BLaER1 (cell line): ENCODE results near the gene ACAD8.

Source experiments
- H3K27ac ChIP-seq: shearing (Covaris generic); formaldehyde crosslinking; 2 replicates; pipeline ENCODE4 v1.8.1; 2022
- H3K27me3 ChIP-seq: shearing (Covaris generic); formaldehyde crosslinking; 2 replicates; pipeline ENCODE4 v1.8.1; 2022
- H3K36me3 ChIP-seq: shearing (Covaris generic); formaldehyde crosslinking; 2 replicates; pipeline ENCODE4 v1.8.1; 2022
- H3K4me1 ChIP-seq: shearing (Covaris generic); formaldehyde crosslinking; 2 replicates; pipeline ENCODE4 v1.8.1; 2022
- H3K4me2 ChIP-seq: shearing (Covaris generic); formaldehyde crosslinking; 2 replicates; pipeline ENCODE4 v1.8.1; 2022
- H3K4me3 ChIP-seq: shearing (Covaris generic); formaldehyde crosslinking; 2 replicates; pipeline ENCODE4 v1.8.1; 2022
- H3K9ac ChIP-seq: shearing (Covaris generic); formaldehyde crosslinking; 2 replicates; pipeline ENCODE4 v1.8.1; 2022
- H3K9me3 ChIP-seq: shearing (Covaris generic); formaldehyde crosslinking; 2 replicates; pipeline ENCODE4 v1.8.1; 2022
- H4K20me1 ChIP-seq: shearing (Covaris generic); formaldehyde crosslinking; 2 replicates; pipeline ENCODE4 v1.8.1; 2022
- Cebpa-rat ChIP-seq: shearing (Covaris generic); IDR thresholded peaks from 2 replicates; pipeline ENCODE4 v1.8.1; 2022

The ACAD8 gene

GRCh38 chr11:134224710-134225664 is 28.4 kb upstream of the ACAD8 start:
- peak overlapping the region; percentile 97 for H3K4me2 ChIP-seq
- H3K4me1 ChIP-seq, result peaks cover 71% of the 10 kb centered on the region
- peak overlapping the region; percentile 91 for H3K4me3 ChIP-seq
- TF ChIP-seq Cebpa-rat, result no peak
- H3K36me3 ChIP-seq, result peaks cover 7% of the 10 kb centered on the region
- H3K9ac ChIP-seq, result peak overlapping the region; percentile 83
- H3K27ac ChIP-seq, result peak overlapping the region; percentile 73
- peaks cover 84% of the 10 kb centered on the region for H4K20me1 ChIP-seq
- peaks cover 29% of the 10 kb centered on the region for H3K27me3 ChIP-seq
- no peaks in the 10 kb centered on the region for H3K9me3 ChIP-seq

DNA sequence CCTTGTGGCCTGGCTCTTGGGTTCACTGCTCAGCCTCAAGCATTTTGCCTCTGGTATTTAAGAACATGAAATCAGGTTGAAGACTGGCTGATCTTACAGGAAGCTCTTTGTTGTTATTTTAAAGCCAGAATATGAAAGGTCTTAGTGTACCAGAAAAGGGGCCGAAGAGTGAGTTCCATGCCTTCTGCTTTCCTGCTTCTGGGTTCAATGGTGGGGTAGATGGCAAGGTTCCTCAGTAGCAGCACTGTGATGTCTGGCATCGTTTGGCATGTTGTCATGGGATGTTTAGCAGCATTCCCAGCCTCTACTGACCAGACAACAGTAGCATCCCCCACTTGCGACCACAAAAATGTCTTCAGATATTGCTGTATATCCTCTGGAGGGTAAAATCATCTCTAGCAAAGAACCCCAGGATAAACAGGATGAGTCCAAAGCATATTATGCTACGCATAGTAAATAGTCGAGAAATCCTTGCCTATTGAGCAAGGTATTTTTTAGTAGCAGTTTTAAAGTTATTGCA is 26.5 kb upstream of the ACAD8 start:
- Histone ChIP-seq H3K9me3 (no peaks in the 10 kb centered on the region), H3K27ac (no peak overlapping the region), H3K4me1 (peaks cover 81% of the 10 kb centered on the region), H4K20me1 (peaks cover 84% of the 10 kb centered on the region), H3K4me3 (peak overlapping the region; percentile 91), H3K36me3 (no peaks in the 10 kb centered on the region), H3K4me2 (peak overlapping the region; percentile 97), H3K27me3 (peaks cover 29% of the 10 kb centered on the region), H3K9ac (peak overlapping the region; percentile 12; the same call in 1 of the 2 replicates)
- TF ChIP-seq Cebpa-rat, result no peak

DNA sequence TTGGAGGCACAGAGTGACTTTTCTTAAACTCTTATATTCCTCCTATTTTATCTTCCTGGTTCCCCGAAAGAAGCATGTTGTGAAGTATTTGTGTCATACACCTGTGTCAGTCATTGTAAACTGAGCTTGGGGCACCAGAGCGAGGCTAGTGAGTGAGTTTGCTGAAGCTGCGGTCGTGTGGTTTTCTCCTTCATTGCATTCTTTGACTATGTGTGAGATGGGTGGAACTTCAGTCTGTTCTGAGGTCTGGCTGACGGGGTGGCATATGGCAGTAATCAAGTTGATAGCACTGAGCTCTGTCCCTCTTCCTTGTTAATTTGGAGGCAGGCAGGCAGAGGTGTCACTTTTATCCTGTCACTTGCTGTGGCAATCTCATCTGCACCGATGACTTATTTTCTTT is 24.7 kb upstream of the ACAD8 start:
- no peak for TF ChIP-seq Cebpa-rat
- peaks cover 29% of the 10 kb centered on the region for H3K27me3 ChIP-seq
- no peaks in the 10 kb centered on the region for H3K36me3 ChIP-seq
- H3K4me1 ChIP-seq, result peaks cover 84% of the 10 kb centered on the region
- H3K4me2 ChIP-seq, result peak overlapping the region; percentile 97
- no peak overlapping the region; the same call in 1 of the 2 replicates for H3K4me3 ChIP-seq
- H3K9ac ChIP-seq, result no peak overlapping the region
- peaks cover 88% of the 10 kb centered on the region for H4K20me1 ChIP-seq
- no peaks in the 10 kb centered on the region for H3K9me3 ChIP-seq
- no peak overlapping the region for H3K27ac ChIP-seq

DNA sequence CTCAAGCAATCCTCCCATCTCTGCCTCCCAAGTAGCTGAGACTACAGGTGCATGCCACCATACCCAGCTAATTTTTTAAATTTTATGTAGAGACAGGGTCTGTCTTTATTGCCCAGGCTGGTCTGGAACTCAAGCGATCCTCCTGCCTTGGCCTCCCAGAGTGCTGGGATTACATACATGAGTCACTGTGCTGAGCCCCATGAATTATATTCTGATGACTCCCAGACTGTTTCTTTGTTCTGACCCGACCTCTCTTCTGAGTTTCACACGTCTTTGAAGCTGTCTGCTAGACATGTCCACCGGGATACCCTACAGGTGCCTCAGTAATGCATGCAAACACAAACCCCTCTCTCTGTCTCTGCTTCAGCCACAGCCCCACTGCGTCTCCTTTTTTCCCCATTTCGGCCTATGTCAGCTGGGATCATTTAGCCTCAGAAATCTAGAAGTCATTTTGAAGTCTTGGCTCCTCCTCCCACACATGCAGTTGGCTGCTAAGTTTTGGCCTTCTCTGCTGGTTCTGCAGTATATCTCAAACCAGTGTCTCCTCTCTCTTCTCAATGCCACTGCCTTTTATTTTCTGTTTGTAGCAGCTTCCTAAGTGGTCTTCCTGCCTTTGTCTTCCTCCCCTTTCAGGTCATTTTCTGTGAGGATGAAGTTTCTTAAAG is 24.1 kb upstream of the ACAD8 start:
- Histone ChIP-seq H3K4me1 (peaks cover 90% of the 10 kb centered on the region), H3K9me3 (no peaks in the 10 kb centered on the region), H3K9ac (no peak overlapping the region), H3K27me3 (peaks cover 29% of the 10 kb centered on the region), H3K36me3 (0 out of 2 replicates have a peak, but pooled peaks cover 1% of the 10 kb centered on the region), H4K20me1 (peaks cover 94% of the 10 kb centered on the region), H3K4me2 (peak overlapping the region; percentile 97), H3K4me3 (peak overlapping the region; percentile 26; the same call in 1 of the 2 replicates), H3K27ac (no peak overlapping the region)
- TF ChIP-seq Cebpa-rat, result no peak

- Histone ChIP-seq H3K4me1 (peaks cover 97% of the 10 kb centered on the region), H3K36me3 (peaks cover 12% of the 10 kb centered on the region), H3K9me3 (no peaks in the 10 kb centered on the region), H3K27me3 (peaks cover 23% of the 10 kb centered on the region), H3K27ac (no peak overlapping the region), H4K20me1 (peaks cover 100% of the 10 kb centered on the region), H3K9ac (no peak overlapping the region), H3K4me3 (peak overlapping the region; percentile 43), H3K4me2 (peak overlapping the region; percentile 97)
- no peak for TF ChIP-seq Cebpa-rat
Measured at GRCh38 chr11:134230339-134230738, 23.0 kb upstream of the ACAD8 start.

GRCh38 chr11:134231958-134232659 is 21.3 kb upstream of the ACAD8 start:
- peak overlapping the region; percentile 34; the same call in 1 of the 2 replicates for H3K9ac ChIP-seq

GRCh38 chr11:134233729-134234179 is 19.6 kb upstream of the ACAD8 start:
- Histone ChIP-seq H4K20me1 (peaks cover 93% of the 10 kb centered on the region), H3K9me3 (no peaks in the 10 kb centered on the region), H3K36me3 (peaks cover 42% of the 10 kb centered on the region), H3K4me2 (peak overlapping the region; percentile 97), H3K4me1 (peaks cover 81% of the 10 kb centered on the region), H3K27ac (no peak overlapping the region), H3K4me3 (no peak overlapping the region), H3K9ac (no peak overlapping the region; the same call in 1 of the 2 replicates), H3K27me3 (no peaks in the 10 kb centered on the region)
- TF ChIP-seq Cebpa-rat, result no peak

More at GRCh38 chr11:134231958-134232659, 21.3 kb upstream of the ACAD8 start:
- Histone ChIP-seq H3K4me3 (peak overlapping the region; percentile 43; the same call in 1 of the 2 replicates), H4K20me1 (peaks cover 97% of the 10 kb centered on the region), H3K27me3 (peaks cover 6% of the 10 kb centered on the region; the same call in 1 of the 2 replicates), H3K36me3 (peaks cover 27% of the 10 kb centered on the region), H3K9me3 (no peaks in the 10 kb centered on the region), H3K27ac (peak overlapping the region; percentile 51), H3K4me2 (peak overlapping the region; percentile 97), H3K4me1 (peaks cover 81% of the 10 kb centered on the region)
- TF ChIP-seq Cebpa-rat, result no peak

GRCh38 chr11:134235399-134235798 is 18.0 kb upstream of the ACAD8 start:
- no peak overlapping the region for H3K4me3 ChIP-seq
- peaks cover 92% of the 10 kb centered on the region for H4K20me1 ChIP-seq
- no peaks in the 10 kb centered on the region for H3K9me3 ChIP-seq
- H3K36me3 ChIP-seq, result peaks cover 59% of the 10 kb centered on the region
- H3K4me1 ChIP-seq, result peaks cover 78% of the 10 kb centered on the region
- H3K9ac ChIP-seq, result no peak overlapping the region
- no peaks in the 10 kb centered on the region for H3K27me3 ChIP-seq
- TF ChIP-seq Cebpa-rat, result no peak
- no peak overlapping the region for H3K4me2 ChIP-seq
- H3K27ac ChIP-seq, result no peak overlapping the region
